LNCAP (cell line): ENCODE data around the gene KIF13A.

ENCODE experiments used
- CTCF ChIP-seq: fragments of 450-650 bp; IDR thresholded peaks from 2 replicates; pipeline ENCODE4 v1.5.1; 2017; ENCODE audit warnings: mild to moderate bottlenecking

KIF13A gene

GRCh38 chr6:17959302-17959701 lies 28.1 kb downstream of the KIF13A start:
- no peak for TF ChIP-seq CTCF

GRCh38 chr6:17957904-17958620 lies 29.4 kb downstream of the KIF13A start:
- no peak for TF ChIP-seq CTCF

DNA sequence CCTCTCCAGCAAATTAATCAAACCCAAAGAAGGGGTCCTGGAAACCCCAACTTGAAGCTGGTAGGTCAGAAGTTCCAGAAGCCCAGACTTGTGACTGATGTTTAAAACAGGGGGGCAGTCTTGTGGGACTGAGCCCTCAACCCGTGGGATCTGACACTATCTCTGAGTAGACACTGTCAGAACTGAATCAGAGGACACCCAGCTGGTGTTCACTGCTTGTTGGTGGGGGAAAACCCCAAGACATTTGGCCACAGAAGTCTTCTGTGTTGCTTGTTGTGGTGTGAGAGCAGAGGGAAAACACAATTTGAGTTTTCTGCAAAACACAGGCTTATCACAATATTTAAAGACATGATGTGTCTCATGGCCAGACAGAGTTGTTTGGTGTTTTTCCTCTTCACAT lies 29.9 kb downstream of the KIF13A start:
- no peak for TF ChIP-seq CTCF

DNA sequence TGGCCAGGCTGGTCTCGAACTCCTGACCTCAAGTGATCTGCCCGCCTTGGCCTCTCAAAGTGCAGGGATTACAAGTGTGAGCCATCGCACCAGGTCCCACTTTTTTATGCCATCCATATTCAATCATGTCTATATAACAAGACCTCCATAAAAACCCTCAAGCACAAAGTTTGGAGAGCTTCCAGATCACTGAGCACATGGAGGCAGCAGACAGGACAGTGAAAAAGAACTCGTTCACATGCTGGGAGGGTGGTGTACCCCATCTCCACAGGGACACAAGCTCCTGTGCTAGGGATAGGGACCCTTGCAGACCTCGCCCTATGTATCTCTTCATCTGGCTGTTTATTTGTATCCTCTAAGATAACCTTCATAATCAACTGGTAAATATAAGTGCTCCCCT lies 30.3 kb downstream of the KIF13A start:
- no peak for TF ChIP-seq CTCF

DNA sequence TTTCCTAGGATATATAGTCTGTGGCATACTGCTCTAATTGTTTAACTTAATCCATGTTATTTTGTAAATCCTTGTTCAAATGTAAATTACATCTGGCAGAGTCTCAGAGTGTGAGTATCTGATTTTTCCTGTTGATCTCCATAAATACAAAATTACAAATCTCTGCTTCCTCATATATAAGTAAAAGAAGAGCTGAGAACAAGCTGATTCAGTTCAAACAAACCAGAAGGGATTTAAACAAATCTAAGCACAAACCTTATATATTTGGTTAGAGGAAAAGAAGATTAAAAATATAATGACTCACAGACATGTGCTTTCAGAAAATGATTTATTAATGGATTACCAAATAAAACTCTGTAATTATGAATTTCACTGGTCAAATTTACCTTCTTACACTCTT lies 37.3 kb downstream of the KIF13A start:
- no peak for TF ChIP-seq CTCF

DNA sequence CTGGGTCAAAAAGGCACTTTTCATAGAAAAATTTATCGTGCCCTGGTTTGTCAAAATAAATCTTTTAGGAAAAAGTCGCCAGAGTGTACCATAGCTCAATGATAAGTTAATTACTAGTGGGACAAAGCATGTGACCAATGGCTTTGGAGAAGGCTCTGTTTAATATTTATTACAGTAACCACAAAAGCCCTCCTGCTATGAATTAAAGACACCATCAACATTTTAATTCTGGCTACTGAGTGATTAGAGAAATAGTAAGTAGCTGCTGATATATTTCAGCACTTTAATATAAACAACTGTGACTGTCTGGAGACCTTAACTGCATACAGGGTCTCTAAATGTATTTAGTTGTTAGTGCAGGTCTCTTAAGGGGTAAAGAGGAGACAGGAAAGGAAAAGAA lies 38.3 kb downstream of the KIF13A start:
- no peak for TF ChIP-seq CTCF

DNA sequence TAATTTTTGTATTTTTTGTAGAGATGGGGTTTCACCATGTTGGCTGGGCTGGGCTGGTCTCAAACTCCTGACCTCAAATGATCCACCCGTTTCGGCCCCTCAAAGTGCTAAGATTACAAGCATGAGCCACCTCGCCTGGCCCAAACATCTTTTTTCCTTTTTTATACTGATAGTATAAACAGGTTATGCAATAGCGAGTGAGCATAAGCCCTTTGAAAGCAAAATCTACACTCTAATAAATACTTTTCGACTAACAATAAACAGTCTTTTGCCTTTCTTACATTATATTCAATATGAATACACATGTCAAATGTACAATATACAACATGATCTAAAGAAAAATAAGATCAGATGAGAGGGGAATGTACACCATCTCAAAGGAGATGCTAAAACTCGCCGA lies 38.7 kb downstream of the KIF13A start:
- TF ChIP-seq CTCF, result no peak

DNA sequence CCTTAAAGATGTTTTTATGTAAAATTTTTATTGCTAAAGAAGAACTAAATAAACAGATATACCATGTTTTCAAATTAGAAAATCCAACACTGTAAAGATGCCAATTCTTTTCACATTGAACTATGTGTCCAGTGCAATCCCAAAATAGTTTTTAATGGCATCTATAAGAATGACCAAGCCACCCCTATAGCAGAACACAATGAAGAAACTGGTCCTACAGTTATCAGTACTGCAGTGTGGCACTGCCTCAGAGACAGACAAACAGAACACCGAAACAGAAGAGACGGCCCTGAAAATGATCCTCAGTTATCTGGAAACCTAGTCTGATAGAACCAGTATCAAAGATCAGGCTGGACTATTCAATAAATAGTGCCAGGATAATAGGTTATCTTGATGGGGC lies 41.9 kb downstream of the KIF13A start:
- TF ChIP-seq CTCF, result no peak
